IMR-90 (cell line): ENCODE measurements around the gene SRPK3. TPM values are rescaled to one million over a fixed set of nuclear protein-coding genes. Genes with fewer than 3 reads are reported as not detected.

Experiments used
- ATAC-seq: fragments of 200-7000 bp; cut with Tn5 transposase; 2 replicates; pipeline ENCODE4 v1.9.1; 2020; ENCODE audit warnings: low read depth, mild to moderate bottlenecking, moderate library complexity
- BruUV-seq: library from RNA; stranded (reverse); fragments of 400-500 nt; replicated peaks from 2 replicates; lab custom pipeline; 2021; lab: Mats Ljungman, UMichigan
- CTCF ChIA-PET: fragments of 300-600 bp; formaldehyde crosslinking; extraction: SDS; loops from one replicate; lab custom pipeline; 2021; ENCODE audit warnings: antibody characterized with exemption; lab: Yijun Ruan, JAX
- POLR2A ChIA-PET: fragments of 300-600 bp; sonication (Branson Sonifier 250); formaldehyde crosslinking; loops from one replicate; lab custom pipeline; 2022; ENCODE audit warnings: antibody characterized with exemption; ENCODE audit not compliant: unreplicated experiment; lab: Charles Lee
- DNase-seq: peaks from one replicate; pipeline ENCODE4 v3.0.0; 2013
- H2AFZ ChIP-seq: replicated peaks from 2 replicates; pipeline ENCODE3; 2013; ENCODE audit warnings: low read length, mild to moderate bottlenecking; ENCODE audit not compliant: poor library complexity
- H2AK5ac ChIP-seq: 2 replicates; pipeline ENCODE4 v1.6.1; 2013; ENCODE audit warnings: low read depth, low read length, inconsistent platforms
- H2AK9ac ChIP-seq: replicated peaks from 2 replicates; pipeline ENCODE3; 2013; ENCODE audit warnings: mild to moderate bottlenecking, low read depth, low read length, moderate library complexity; ENCODE audit not compliant: poor library complexity
- H2BK120ac ChIP-seq: 2 replicates; pipeline ENCODE4 v1.6.1; 2013; ENCODE audit warnings: low read depth, low read length, inconsistent platforms
- H2BK15ac ChIP-seq: 3 replicates; pipeline ENCODE4 v1.6.1; 2013; ENCODE audit warnings: low read depth, low read length, inconsistent platforms
- H2BK20ac ChIP-seq: 2 replicates; pipeline ENCODE4 v1.6.1; 2013; ENCODE audit warnings: low read depth, mild to moderate bottlenecking, inconsistent platforms, low read length, moderate library complexity
- H2BK5ac ChIP-seq: 2 replicates; pipeline ENCODE4 v1.6.1; 2013; ENCODE audit warnings: mild to moderate bottlenecking, low read depth, low read length, inconsistent platforms; ENCODE audit not compliant: poor library complexity, severe bottlenecking
- H3K14ac ChIP-seq: replicated peaks from 2 replicates; pipeline ENCODE4 v1.6.1; 2013; ENCODE audit warnings: low read depth, low read length, inconsistent platforms
- H3K18ac ChIP-seq: 2 replicates; pipeline ENCODE4 v1.6.1; 2013; ENCODE audit warnings: low read depth, low read length, control low read depth
- H3K23ac ChIP-seq: 2 replicates; pipeline ENCODE4 v1.6.1; 2013; ENCODE audit warnings: low read depth, low read length, inconsistent platforms
- H3K27ac ChIP-seq: 2 replicates; pipeline ENCODE4 v1.5.1; 2013; ENCODE audit warnings: mild to moderate bottlenecking, control low read depth, low read length; ENCODE audit not compliant: insufficient read depth
- H3K27me3 ChIP-seq: 2 replicates; pipeline ENCODE4 v1.6.1; 2013; ENCODE audit warnings: low read length; ENCODE audit not compliant: control insufficient read depth, insufficient read depth
- H3K36me3 ChIP-seq: 2 replicates; pipeline ENCODE4 v1.6.1; 2013; ENCODE audit warnings: low read length, mixed read lengths; ENCODE audit not compliant: control insufficient read depth, insufficient read depth
- H3K4ac ChIP-seq: 2 replicates; pipeline ENCODE4 v1.6.1; 2013; ENCODE audit warnings: low read depth, low read length, inconsistent platforms
- H3K4me1 ChIP-seq: 2 replicates; pipeline ENCODE4 v1.6.1; 2013; ENCODE audit warnings: low read length, mixed read lengths; ENCODE audit not compliant: control insufficient read depth, insufficient read depth
- H3K4me2 ChIP-seq: 2 replicates; pipeline ENCODE4 v1.6.1; 2013; ENCODE audit warnings: low read depth, mild to moderate bottlenecking, control low read depth, low read length, moderate library complexity
- H3K4me3 ChIP-seq: 2 replicates; pipeline ENCODE4 v1.5.1; 2013; ENCODE audit warnings: low read depth, mild to moderate bottlenecking, control low read depth, low read length, moderate library complexity; ENCODE audit not compliant: insufficient read depth
- H3K56ac ChIP-seq: 2 replicates; pipeline ENCODE4 v1.6.1; 2013; ENCODE audit warnings: low read length, inconsistent platforms; ENCODE audit not compliant: insufficient read depth; ENCODE audit errors: extremely low read depth
- H3K79me1 ChIP-seq, 2 experiments: 2 replicates each; pipeline ENCODE4 v1.6.1; 2013; ENCODE audit warnings: low read length in 2 of 2, inconsistent platforms in 1 of 2, low read depth in 1 of 2
- H3K9ac ChIP-seq: 2 replicates; pipeline ENCODE4 v1.6.1; 2013; ENCODE audit warnings: low read depth, low read length, control low read depth
- H3K9me1 ChIP-seq: 2 replicates; pipeline ENCODE4 v1.6.1; 2013; ENCODE audit warnings: low read length, inconsistent platforms; ENCODE audit not compliant: insufficient read depth
- H3K9me3 ChIP-seq: 2 replicates; pipeline ENCODE4 v1.6.1; 2013; ENCODE audit warnings: low read length; ENCODE audit not compliant: control insufficient read depth, insufficient read depth
- H4K20me1 ChIP-seq: 2 replicates; pipeline ENCODE4 v1.6.1; 2013; ENCODE audit warnings: low read length, inconsistent platforms; ENCODE audit not compliant: insufficient read depth
- H4K5ac ChIP-seq: 2 replicates; pipeline ENCODE4 v1.6.1; 2013; ENCODE audit warnings: mild to moderate bottlenecking, low read depth, low read length, control low read depth
- H4K8ac ChIP-seq, 2 experiments: 2 replicates each; pipeline ENCODE4 v1.6.1; 2013; ENCODE audit warnings: low read depth in 2 of 2, low read length in 2 of 2, control low read depth in 1 of 2, inconsistent platforms in 1 of 2
- H4K91ac ChIP-seq: 2 replicates; pipeline ENCODE4 v1.6.1; 2013; ENCODE audit warnings: low read depth, low read length, inconsistent platforms; ENCODE audit not compliant: insufficient read depth
- BHLHE40 ChIP-seq: fragments of 150-350 bp; IDR thresholded peaks from 2 replicates; pipeline ENCODE4 v1.6.1; 2016; ENCODE audit warnings: mild to moderate bottlenecking, low read depth, low read length
- CEBPB ChIP-seq: IDR thresholded peaks from 2 replicates; pipeline ENCODE4 v1.6.1; 2012; ENCODE audit warnings: low read depth, low read length, improper control_type of control experiment
- CHD1 ChIP-seq: IDR thresholded peaks from 2 replicates; pipeline ENCODE4 v1.6.1; 2012; ENCODE audit warnings: low read depth, low read length, improper control_type of control experiment
- FOS ChIP-seq: fragments of 150-350 bp; IDR thresholded peaks from 2 replicates; pipeline ENCODE4 v1.6.1; 2016; ENCODE audit warnings: low read depth, low read length
- MAFK ChIP-seq: IDR thresholded peaks from 2 replicates; pipeline ENCODE4 v1.6.1; 2012; ENCODE audit warnings: low read depth, low read length, improper control_type of control experiment
- MAZ ChIP-seq: IDR thresholded peaks from 2 replicates; pipeline ENCODE4 v1.6.1; 2012; ENCODE audit warnings: low read depth, mild to moderate bottlenecking, low read length, improper control_type of control experiment, moderate library complexity, borderline replicate concordance
- MXI1 ChIP-seq: IDR thresholded peaks from 2 replicates; pipeline ENCODE4 v1.6.1; 2012; ENCODE audit warnings: low read depth, mild to moderate bottlenecking, low read length, moderate library complexity, borderline replicate concordance
- NFE2L2 ChIP-seq: fragments of 150-350 bp; IDR thresholded peaks from 2 replicates; pipeline ENCODE4 v1.6.1; 2016; ENCODE audit warnings: low read depth, mild to moderate bottlenecking, low read length
- POLR2A ChIP-seq: IDR thresholded peaks from 2 replicates; pipeline ENCODE4 v1.6.1; 2012; ENCODE audit warnings: mild to moderate bottlenecking, low read depth, low read length
- RAD21 ChIP-seq: IDR thresholded peaks from 2 replicates; pipeline ENCODE4 v1.6.1; 2012; ENCODE audit warnings: low read length, improper control_type of control experiment
- RCOR1 ChIP-seq: IDR thresholded peaks from 2 replicates; pipeline ENCODE4 v1.6.1; 2012; ENCODE audit warnings: mild to moderate bottlenecking, low read length, improper control_type of control experiment; ENCODE audit not compliant: insufficient replicate concordance
- RFX5 ChIP-seq: IDR thresholded peaks from 2 replicates; pipeline ENCODE4 v1.8.0; 2012; ENCODE audit warnings: low read depth, mild to moderate bottlenecking, low read length, moderate library complexity
- SMC3 ChIP-seq: fragments of 150-350 bp; IDR thresholded peaks from 2 replicates; pipeline ENCODE4 v1.6.1; 2016; ENCODE audit warnings: low read depth, mild to moderate bottlenecking, antibody characterized with exemption, low read length, moderate library complexity
- USF2 ChIP-seq: fragments of 150-350 bp; IDR thresholded peaks from 2 replicates; pipeline ENCODE4 v1.6.1; 2017; ENCODE audit warnings: mild to moderate bottlenecking, antibody characterized with exemption, low read length, low read depth
- WGBS, 2 experiments: methylation state at CpG; one replicate each; pipeline versions ENCODE4 v1.1.5 to v1.1.7; 2013; ENCODE audit warnings: missing lambda C conversion rate in 2 of 2; ENCODE audit not compliant: insufficient read length in 1 of 2; ENCODE audit errors: extremely low coverage in 2 of 2; 5-methylcytosine and 5-hydroxymethylcytosine counted together
- dilution Hi-C: fragments of 300-500 bp; cut with HindIII; formaldehyde crosslinking; loops from one replicate; pipeline ENCODE4 v1.14.3; 2018; ENCODE audit warnings: low sequenced_read_pairs; ENCODE audit not compliant: unreplicated experiment
- in situ Hi-C: fragments of 300-500 bp; cut with MboI; formaldehyde crosslinking; loops from 3 replicates; pipeline ENCODE4 v1.14.3; 2019; ENCODE audit warnings: low sequenced_read_pairs, inconsistent platforms, mixed read lengths
- intact Hi-C: fragments of 100-400 bp; cut with micrococcal nuclease; formaldehyde crosslinking; loops from 2 replicates; pipeline ENCODE4 v1.10.0; 2022
- polyA plus RNA-seq, 3 experiments: library from polyadenylated mRNA; depleted of rRNA; stranded (reverse); fragments of >200 nt; gene quantifications; 2 replicates each; pipeline ENCODE4 v1.2.3, GENCODE V29; 2012; ENCODE audit warnings: low replicate concordance in 1 of 3
- total RNA-seq: library from RNA; depleted of rRNA; stranded (reverse); fragments of >200 nt; gene quantifications from 2 replicates; pipeline ENCODE4 v1.2.3, GENCODE V29; 2012
- TF ChIP-seq, protein P1 (sequence below): fragments of 150-350 bp; IDR thresholded peaks from 2 replicates; pipeline ENCODE4 v1.6.1; 2016; ENCODE audit warnings: low read depth, mild to moderate bottlenecking, low read length, moderate library complexity, borderline replicate concordance
- TF ChIP-seq, protein P2 (sequence below): conservative IDR thresholded peaks from 2 replicates; pipeline ENCODE4 v1.5.1; 2012; ENCODE audit warnings: mild to moderate bottlenecking, low read depth, low read length, improper control_type of control experiment

SRPK3 gene
- total and polyA plus RNA-seq, 2 of the 4 experiments (the other 2 are of a cell fraction) = 0.36 to 0.70 TPM

DNA sequence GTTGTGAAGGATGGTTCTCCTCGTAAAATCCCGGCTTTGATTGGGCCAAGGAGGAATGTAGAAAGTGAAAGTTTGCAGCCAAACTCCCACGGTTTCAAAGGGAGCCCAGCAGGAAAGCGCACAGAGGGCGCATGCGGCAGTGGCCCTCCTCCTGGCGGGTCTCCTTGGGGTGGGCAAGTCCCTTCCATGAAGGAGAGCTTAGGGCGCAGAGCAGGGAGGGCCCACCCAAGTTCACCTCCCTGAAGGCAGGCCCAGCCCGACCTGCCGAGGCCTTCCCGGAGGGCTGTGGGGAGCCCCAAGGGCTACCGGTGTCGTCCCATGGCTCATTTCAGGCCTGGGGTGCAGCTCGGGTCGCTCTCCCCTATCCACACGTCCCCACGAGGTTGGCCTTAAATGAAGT lies 47.5 kb downstream of the SRPK3 start:
- no CpG with 5 or more reads among the region's 17 CpGs for WGBS, 2 experiments
- no peak overlapping the region for H2BK15ac ChIP-seq
- in situ Hi-C loops (no loop called here), intact Hi-C loops (loop anchor here (2.0 kb wide), 1 partner anchor 72 kb away; no protein-coding TSS in a partner anchor), dilution Hi-C loops (no loop called here)
- no peak overlapping the region for H3K9ac ChIP-seq
- no peak overlapping the region for H4K91ac ChIP-seq
- no TSS peak for BruUV-seq
- H3K9me1 ChIP-seq = no peaks in the 10 kb centered on the region
- no peaks in the 10 kb centered on the region; the same call in 1 of the 2 replicates for H4K20me1 ChIP-seq
- H3K9me3 ChIP-seq = peaks cover 13% of the 10 kb centered on the region; the same call in 1 of the 2 replicates
- no peak overlapping the region for H2BK5ac ChIP-seq
- DNase-seq (no peak), ATAC-seq (no peak)
- no peaks in the 10 kb centered on the region for H3K36me3 ChIP-seq
- no peaks in the 10 kb centered on the region for H3K79me1 ChIP-seq
- H2AFZ ChIP-seq = no peak overlapping the region
- no peak overlapping the region for H2AK5ac ChIP-seq
- CTCF ChIA-PET = no interaction called here
- no peak overlapping the region for H2BK20ac ChIP-seq
- no peak overlapping the region for H3K4ac ChIP-seq
- H3K23ac ChIP-seq = no peak overlapping the region
- no peak overlapping the region for H3K27ac ChIP-seq
- H3K14ac ChIP-seq = no peak overlapping the region
- POLR2A ChIA-PET = no interaction called here
- no peak overlapping the region for H2AK9ac ChIP-seq
- H3K56ac ChIP-seq = no peak overlapping the region
- H3K4me1 ChIP-seq = no peaks in the 10 kb centered on the region
- no peak overlapping the region for H3K4me3 ChIP-seq
- H2BK120ac ChIP-seq = no peak overlapping the region
- no peak overlapping the region for H4K5ac ChIP-seq
- H4K8ac ChIP-seq = no peak overlapping the region
- TF ChIP-seq BHLHE40 (no peak), RFX5 (no peak), CHD1 (no peak), SMC3 (no peak), RCOR1 (no peak), MAFK (no peak), POLR2A (no peak), NFE2L2 (no peak), RAD21 (no peak), USF2 (no peak), MXI1 (no peak), FOS (no peak), MAZ (no peak), CEBPB (no peak)
- TF ChIP-seq, protein P1, sequence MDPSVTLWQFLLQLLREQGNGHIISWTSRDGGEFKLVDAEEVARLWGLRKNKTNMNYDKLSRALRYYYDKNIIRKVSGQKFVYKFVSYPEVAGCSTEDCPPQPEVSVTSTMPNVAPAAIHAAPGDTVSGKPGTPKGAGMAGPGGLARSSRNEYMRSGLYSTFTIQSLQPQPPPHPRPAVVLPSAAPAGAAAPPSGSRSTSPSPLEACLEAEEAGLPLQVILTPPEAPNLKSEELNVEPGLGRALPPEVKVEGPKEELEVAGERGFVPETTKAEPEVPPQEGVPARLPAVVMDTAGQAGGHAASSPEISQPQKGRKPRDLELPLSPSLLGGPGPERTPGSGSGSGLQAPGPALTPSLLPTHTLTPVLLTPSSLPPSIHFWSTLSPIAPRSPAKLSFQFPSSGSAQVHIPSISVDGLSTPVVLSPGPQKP = no peak
- TF ChIP-seq, protein P2, sequence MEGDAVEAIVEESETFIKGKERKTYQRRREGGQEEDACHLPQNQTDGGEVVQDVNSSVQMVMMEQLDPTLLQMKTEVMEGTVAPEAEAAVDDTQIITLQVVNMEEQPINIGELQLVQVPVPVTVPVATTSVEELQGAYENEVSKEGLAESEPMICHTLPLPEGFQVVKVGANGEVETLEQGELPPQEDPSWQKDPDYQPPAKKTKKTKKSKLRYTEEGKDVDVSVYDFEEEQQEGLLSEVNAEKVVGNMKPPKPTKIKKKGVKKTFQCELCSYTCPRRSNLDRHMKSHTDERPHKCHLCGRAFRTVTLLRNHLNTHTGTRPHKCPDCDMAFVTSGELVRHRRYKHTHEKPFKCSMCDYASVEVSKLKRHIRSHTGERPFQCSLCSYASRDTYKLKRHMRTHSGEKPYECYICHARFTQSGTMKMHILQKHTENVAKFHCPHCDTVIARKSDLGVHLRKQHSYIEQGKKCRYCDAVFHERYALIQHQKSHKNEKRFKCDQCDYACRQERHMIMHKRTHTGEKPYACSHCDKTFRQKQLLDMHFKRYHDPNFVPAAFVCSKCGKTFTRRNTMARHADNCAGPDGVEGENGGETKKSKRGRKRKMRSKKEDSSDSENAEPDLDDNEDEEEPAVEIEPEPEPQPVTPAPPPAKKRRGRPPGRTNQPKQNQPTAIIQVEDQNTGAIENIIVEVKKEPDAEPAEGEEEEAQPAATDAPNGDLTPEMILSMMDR = no peak
- no peak overlapping the region for H3K4me2 ChIP-seq
- no peak overlapping the region for H3K18ac ChIP-seq
- H3K27me3 ChIP-seq = peaks cover 57% of the 10 kb centered on the region
